ENCODE measurements around the gene LRCH4.

The LRCH4 gene

GRCh38 chr7:100626530-100627237 is 40.8 kb upstream of the LRCH4 start:
- TF ChIP-seq CTCF (IDR thresholded peaks at IDR 0.05): no peak
- Histone ChIP-seq H3K36me3 (no peaks in the 10 kb centered on the region), H3K9me3 (no peaks in the 10 kb centered on the region), H3K4me3 (ENCODE audit: low read depth in 1 of 2, low read length in 1 of 2) (peak overlapping the region in 1 of 2 experiments; percentile 42), H3K27me3 (peaks cover 61% of the 10 kb centered on the region), H3K27ac (no peak overlapping the region), H3K4me1 (ENCODE audit: control insufficient read depth in 1 of 2, insufficient read depth in 1 of 2, low read depth in 1 of 2, low read length in 1 of 2) (peaks cover 4 to 10% of the 10 kb centered on the region in 2 experiments)

GRCh38 chr7:100626055-100626454 is 40.1 kb upstream of the LRCH4 start:
- no peak for TF ChIP-seq CTCF (IDR thresholded peaks at IDR 0.05)
- no peaks in the 10 kb centered on the region for H3K36me3 ChIP-seq
- H3K27ac ChIP-seq: no peak overlapping the region
- peaks cover 55% of the 10 kb centered on the region for H3K27me3 ChIP-seq
- no peak overlapping the region for H3K4me3 ChIP-seq (ENCODE audit: low read depth in 1 of 2, low read length in 1 of 2)
- no peaks in the 10 kb centered on the region for H3K9me3 ChIP-seq
- peaks cover 4 to 10% of the 10 kb centered on the region in 2 experiments for H3K4me1 ChIP-seq (ENCODE audit: control insufficient read depth in 1 of 2, insufficient read depth in 1 of 2, low read depth in 1 of 2, low read length in 1 of 2)

- TF ChIP-seq CTCF (IDR thresholded peaks at IDR 0.05): no peak
- H3K4me3 ChIP-seq (ENCODE audit: low read depth in 1 of 2, low read length in 1 of 2): no peak overlapping the region
- no peak overlapping the region for H3K27ac ChIP-seq
- no peaks in the 10 kb centered on the region for H3K9me3 ChIP-seq
- peaks cover 4 to 10% of the 10 kb centered on the region in 2 experiments for H3K4me1 ChIP-seq (ENCODE audit: control insufficient read depth in 1 of 2, insufficient read depth in 1 of 2, low read depth in 1 of 2, low read length in 1 of 2)
- no peaks in the 10 kb centered on the region for H3K36me3 ChIP-seq
- H3K27me3 ChIP-seq: peaks cover 45% of the 10 kb centered on the region
Observed at GRCh38 chr7:100623951-100624824, 38.3 kb upstream of the LRCH4 start.

GRCh38 chr7:100621554-100621953 is 35.6 kb upstream of the LRCH4 start:
- no peaks in the 10 kb centered on the region for H3K36me3 ChIP-seq
- H3K27me3 ChIP-seq: peaks cover 27% of the 10 kb centered on the region
- H3K4me3 ChIP-seq (ENCODE audit: low read depth in 1 of 2, low read length in 1 of 2): no peak overlapping the region
- peaks cover 0 to 5% of the 10 kb centered on the region in 2 experiments for H3K4me1 ChIP-seq (ENCODE audit: control insufficient read depth in 1 of 2, insufficient read depth in 1 of 2, low read depth in 1 of 2, low read length in 1 of 2)
- H3K9me3 ChIP-seq: no peaks in the 10 kb centered on the region
- no peak for TF ChIP-seq CTCF (IDR thresholded peaks at IDR 0.05)
- no peak overlapping the region for H3K27ac ChIP-seq

- Histone ChIP-seq H3K27me3 (peaks cover 19% of the 10 kb centered on the region), H3K4me3 (ENCODE audit: low read depth in 1 of 2, low read length in 1 of 2) (no peak overlapping the region), H3K36me3 (peaks cover 1% of the 10 kb centered on the region), H3K9me3 (no peaks in the 10 kb centered on the region), H3K27ac (no peak overlapping the region), H3K4me1 (ENCODE audit: control insufficient read depth in 1 of 2, insufficient read depth in 1 of 2, low read depth in 1 of 2, low read length in 1 of 2) (no peaks in the 10 kb centered on the region)
- TF ChIP-seq CTCF (IDR thresholded peaks at IDR 0.05): no peak
Observed at GRCh38 chr7:100620804-100621203, 34.9 kb upstream of the LRCH4 start.

Measured in neutrophil (primary cell).